Thyroid gland (tissue), 4 donors: ENCODE data around the gene KLC3. TPM values are rescaled to one million over a fixed set of nuclear protein-coding genes. Genes with fewer than 3 reads are reported as not detected.

Source experiments
- DNase-seq, 2 donors: peaks; one replicate each; pipeline ENCODE4 v3.0.0-alpha.2; 2019
- H3K27ac ChIP-seq, 3 donors: fragments of 200-600 bp; sonication (generic); 1 replicate in 2 of 3; 2 replicates in 1 of 3; pipeline ENCODE4 v1.5.1; 2016 to 2019; ENCODE audit warnings: mild to moderate bottlenecking in 1 of 3, moderate library complexity in 1 of 3
- H3K27me3 ChIP-seq: fragments of 200-600 bp; sonication (generic); one replicate; pipeline ENCODE4 v1.5.1; 2019
- H3K36me3 ChIP-seq, 2 donors: fragments of 200-600 bp; sonication (generic); one replicate each; pipeline ENCODE4 v1.5.1; 2016 to 2019
- H3K4me1 ChIP-seq, 2 donors: fragments of 200-600 bp; sonication (generic); one replicate each; pipeline ENCODE4 v1.5.1; 2017 to 2019
- H3K4me3 ChIP-seq, 3 donors: fragments of 200-600 bp; sonication (generic); replicated peaks in 1 of 3; 1 replicate in 2 of 3; 2 replicates in 1 of 3; pipeline ENCODE4 v1.5.1; 2016; ENCODE audit warnings: mild to moderate bottlenecking in 1 of 3
- H3K9me3 ChIP-seq: fragments of 200-600 bp; sonication (generic); one replicate; pipeline ENCODE4 v1.5.1; 2017
- CTCF ChIP-seq, 6 experiments: fragments of 200-600 bp in 3 of 6; fragments of 450-650 bp in 3 of 6; sonication (generic) in 3 of 6; IDR thresholded peaks; one replicate each; pipeline ENCODE4 v1.5.1; 2016 to 2019; ENCODE audit warnings: antibody characterized with exemption in 6 of 6, mild to moderate bottlenecking in 2 of 6, inconsistent platforms in 1 of 6, moderate library complexity in 1 of 6
- POLR2A ChIP-seq, 2 donors: fragments of 450-650 bp; IDR thresholded peaks; one replicate each; pipeline ENCODE4 v1.6.1; 2017; ENCODE audit warnings: antibody characterized with exemption in 2 of 2, mild to moderate bottlenecking in 2 of 2, moderate library complexity in 1 of 2
- WGBS, 2 donors: methylation state at CpG; one replicate each; pipeline ENCODE4 v1.1.5; 2017; 5-methylcytosine and 5-hydroxymethylcytosine counted together
- intact Hi-C: fragments of 100-400 bp; cut with DNase I; formaldehyde crosslinking; loops from one replicate; pipeline ENCODE4 v1.15.1; 2023
- total RNA-seq, 4 donors: library from RNA; depleted of rRNA; stranded (reverse); fragments of >200 nt; gene quantifications; one replicate each; pipeline ENCODE4 v1.2.3, GENCODE V29; 2016

Gene KLC3
- 1 to 10 TPM in 1 of 4 donors, under 1 TPM in 3; 0.45 to 1.2 (median 0.83) TPM for total RNA-seq

- Histone ChIP-seq H3K27ac (no peak within 1 kb of the TSS), H3K4me3 (peak within 1 kb of the TSS in 1 of 3 donors; percentile 40), H3K9me3 (no peaks in the 10 kb centered on the region), H3K4me1 (peaks cover 0 to 6% of the 10 kb centered on the region in 2 donors), H3K36me3 (no peaks in the 10 kb centered on the region), H3K27me3 (no peaks in the 10 kb centered on the region)
- DNase-seq: peak; percentile 44
- TF ChIP-seq CTCF (IDR thresholded peaks at IDR 0.05) (no peak), POLR2A (IDR thresholded peaks at IDR 0.05) (no peak)
- 19 to 34% methylated on average over 17 to 20 of the region's 50 CpGs for WGBS, 2 donors
- intact Hi-C loops: loop anchor here (5.0 kb wide), 1 partner anchor 88 kb away; the partner anchor contains the start of gene MARK4
These were observed at the start of gene KLC3 for GRCh38 chr19:45340232-45340898. TSS of gene KLC3 (plus strand) at chr19:45340750. CDS start at chr19:45345542, 4,792 bp downstream.

GRCh38 chr19:45291834-45292233 is 48.7 kb upstream of the KLC3 start:
- WGBS, 2 donors: 97 to 100% methylated on average over 1 of the region's 1 CpG
- H3K36me3 ChIP-seq: peaks cover 11 to 16% of the 10 kb centered on the region in 2 donors
- no peak for DNase-seq
- peaks cover 0 to 4% of the 10 kb centered on the region in 2 donors for H3K4me1 ChIP-seq
- no peaks in the 10 kb centered on the region for H3K27me3 ChIP-seq
- no peaks in the 10 kb centered on the region for H3K9me3 ChIP-seq
- no peak overlapping the region for H3K27ac ChIP-seq
- intact Hi-C loops: no loop called here
- TF ChIP-seq CTCF (IDR thresholded peaks at IDR 0.05): no peak
- TF ChIP-seq POLR2A (IDR thresholded peaks at IDR 0.05): no peak
- H3K4me3 ChIP-seq: no peak overlapping the region

GRCh38 chr19:45293682-45294081 is 46.9 kb upstream of the KLC3 start:
- Histone ChIP-seq H3K4me3 (no peak overlapping the region), H3K27me3 (no peaks in the 10 kb centered on the region), H3K4me1 (peaks cover 0 to 4% of the 10 kb centered on the region in 2 donors), H3K9me3 (no peaks in the 10 kb centered on the region), H3K27ac (no peak overlapping the region), H3K36me3 (peaks cover 5 to 11% of the 10 kb centered on the region in 2 donors)
- no peak for DNase-seq
- intact Hi-C loops: no loop called here
- WGBS, 2 donors: 93 to 97% methylated on average over 4 of the region's 4 CpGs
- TF ChIP-seq POLR2A (IDR thresholded peaks at IDR 0.05) (no peak), CTCF (IDR thresholded peaks at IDR 0.05) (no peak)

GRCh38 chr19:45294291-45295029 is 46.1 kb upstream of the KLC3 start:
- WGBS, 2 donors: 70 to 85% methylated on average over 12 of the region's 12 CpGs
- H3K27me3 ChIP-seq: no peaks in the 10 kb centered on the region
- H3K36me3 ChIP-seq: peaks cover 5 to 11% of the 10 kb centered on the region in 2 donors
- DNase-seq: peak in 1 of 2 donors; percentile 66
- H3K27ac ChIP-seq: no peak overlapping the region
- H3K4me1 ChIP-seq: peaks cover 0 to 4% of the 10 kb centered on the region in 2 donors
- intact Hi-C loops: no loop called here
- no peaks in the 10 kb centered on the region for H3K9me3 ChIP-seq
- TF ChIP-seq CTCF (IDR thresholded peaks at IDR 0.05): no peak
- TF ChIP-seq POLR2A (IDR thresholded peaks at IDR 0.05): no peak
- no peak overlapping the region for H3K4me3 ChIP-seq

GRCh38 chr19:45295873-45296272 is 44.7 kb upstream of the KLC3 start:
- H3K4me1 ChIP-seq: peaks cover 0 to 4% of the 10 kb centered on the region in 2 donors
- no peak overlapping the region for H3K27ac ChIP-seq
- intact Hi-C loops: no loop called here
- no peak overlapping the region for H3K4me3 ChIP-seq
- no peaks in the 10 kb centered on the region for H3K27me3 ChIP-seq
- no peak for TF ChIP-seq CTCF (IDR thresholded peaks at IDR 0.05)
- TF ChIP-seq POLR2A (IDR thresholded peaks at IDR 0.05): no peak
- no peaks in the 10 kb centered on the region for H3K9me3 ChIP-seq
- DNase-seq: no peak
- peaks cover 6% of the 10 kb centered on the region in 2 donors for H3K36me3 ChIP-seq
